Measurements from ENCODE around the gene PDIA5.

The PDIA5 gene

GRCh38 chr3:123093696-123094095, 26.9 kb downstream of the PDIA5 start:
- no peak for TF ChIP-seq CTCF (IDR thresholded peaks at IDR 0.05; ENCODE audit: extremely low read depth, missing control alignments)
- no peak for DNase-seq (ENCODE audit: low spot score)

DNA sequence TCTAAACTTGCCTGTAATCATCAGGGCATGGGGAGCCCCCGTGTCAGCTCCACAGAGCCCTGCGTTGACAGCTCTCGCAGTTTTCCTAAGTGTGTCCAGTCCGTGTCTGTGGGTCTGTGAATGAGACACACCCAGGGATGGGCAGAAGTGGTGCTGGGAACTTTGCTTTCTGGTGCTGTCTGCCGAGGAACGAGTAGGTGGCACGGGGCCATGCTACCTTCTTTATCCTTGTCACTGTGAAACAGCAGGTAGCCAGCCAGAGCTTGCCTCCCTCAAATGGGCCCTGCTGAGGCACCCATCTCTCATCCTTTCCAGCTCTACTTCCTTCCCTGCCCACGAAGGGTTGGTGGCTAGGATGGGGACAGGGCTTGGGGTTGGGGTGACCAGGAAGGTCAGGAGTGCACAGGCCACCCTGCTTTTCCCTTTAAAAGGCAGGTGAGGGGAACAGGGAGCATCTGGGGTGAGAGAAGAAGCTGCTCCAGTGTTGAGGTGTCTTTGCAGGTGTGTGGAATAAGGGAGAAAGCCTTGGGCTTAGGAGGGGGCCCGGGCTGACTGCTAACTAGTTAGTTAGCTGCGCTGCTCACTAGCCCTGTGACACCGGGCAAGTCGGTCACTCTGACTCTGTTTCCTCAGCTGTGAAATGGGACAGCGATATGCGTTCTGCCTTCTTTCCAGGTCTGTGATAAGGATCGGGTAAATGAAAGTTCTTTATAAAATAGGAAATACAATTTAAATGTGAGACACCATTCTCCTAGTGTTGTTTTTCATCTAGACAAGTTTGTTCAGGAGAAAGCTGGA, 27.9 kb downstream of the PDIA5 start:
- no peak for TF ChIP-seq CTCF (IDR thresholded peaks at IDR 0.05; ENCODE audit: extremely low read depth, missing control alignments)
- DNase-seq (ENCODE audit: low spot score): no peak

DNA sequence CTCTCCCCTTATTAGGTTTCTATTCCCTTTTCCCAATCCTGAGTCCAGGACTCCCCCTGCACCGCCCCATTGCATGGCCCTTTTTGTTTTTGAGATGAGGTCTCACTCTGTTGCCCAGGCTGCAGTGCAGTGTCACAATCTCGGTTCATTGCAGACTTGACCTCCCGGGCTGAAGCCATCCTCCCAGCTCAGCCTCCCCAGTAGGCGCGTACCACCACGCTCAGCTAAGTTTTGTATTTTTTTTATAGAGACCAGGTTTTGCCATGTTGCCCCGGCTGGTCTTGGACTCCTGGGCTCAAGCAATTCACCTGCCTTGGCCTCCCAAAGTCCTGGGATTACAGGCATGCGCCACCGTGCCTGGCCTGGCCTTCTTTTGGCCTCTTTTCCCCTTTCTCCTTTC, 29.3 kb downstream of the PDIA5 start:
- DNase-seq (ENCODE audit: low spot score): no peak
- TF ChIP-seq CTCF (IDR thresholded peaks at IDR 0.05; ENCODE audit: extremely low read depth, missing control alignments): no peak

GRCh38 chr3:123096731-123097130, 29.9 kb downstream of the PDIA5 start:
- TF ChIP-seq CTCF (IDR thresholded peaks at IDR 0.05; ENCODE audit: extremely low read depth, missing control alignments): no peak
- DNase-seq (ENCODE audit: low spot score): no peak

DNA sequence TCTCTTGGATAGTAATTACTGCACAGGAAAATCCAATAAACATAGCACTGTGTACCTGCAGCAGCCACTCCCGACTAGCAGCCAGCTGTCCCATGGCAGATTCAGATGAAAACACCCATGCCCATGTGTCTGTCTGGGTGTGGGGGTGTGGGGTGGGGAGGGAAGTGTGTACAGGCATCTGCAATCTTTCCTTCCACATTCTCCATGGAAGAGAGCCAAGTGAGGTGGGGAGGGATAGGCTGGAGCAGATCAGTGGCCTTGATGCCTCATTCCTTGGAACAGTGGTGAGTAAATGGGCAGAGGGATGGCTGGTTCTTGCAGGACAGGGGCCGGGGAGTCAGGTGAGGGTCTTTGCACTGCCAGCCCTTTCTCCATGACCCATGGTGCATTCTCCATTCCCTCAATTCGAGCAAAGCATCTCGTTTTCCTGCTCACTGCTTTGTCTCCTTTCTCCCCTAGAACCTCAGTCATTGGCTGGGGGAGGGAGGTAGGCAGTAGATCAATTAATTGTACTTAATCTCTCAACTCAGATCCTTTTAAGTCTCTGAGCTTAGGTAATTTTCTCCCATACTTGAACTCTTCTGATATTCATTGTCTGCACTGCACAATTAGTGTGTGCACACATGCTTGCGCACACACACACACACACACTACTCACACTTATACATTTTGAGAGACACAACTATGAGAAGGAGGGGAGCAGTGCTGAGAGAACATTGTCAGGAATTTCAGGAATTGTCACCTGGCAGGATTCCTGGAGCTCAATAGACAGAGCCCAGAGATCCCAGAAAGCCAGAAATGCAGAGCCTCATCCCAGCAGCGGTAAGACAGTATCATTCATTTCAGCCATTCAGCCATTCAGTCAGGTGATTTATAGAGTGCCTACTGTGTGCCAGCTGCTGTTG, 31.9 kb downstream of the PDIA5 start:
- no peak for DNase-seq (ENCODE audit: low spot score)
- TF ChIP-seq CTCF (IDR thresholded peaks at IDR 0.05; ENCODE audit: extremely low read depth, missing control alignments): no peak

- TF ChIP-seq CTCF (IDR thresholded peaks at IDR 0.05; ENCODE audit: extremely low read depth, missing control alignments): no peak
- DNase-seq (ENCODE audit: low spot score): no peak
Observed at GRCh38 chr3:123099331-123100192, 32.7 kb downstream of the PDIA5 start.

Measured in GM20000 (cell line).